Fibroblast of skin of right biceps (primary cell): ENCODE measurements around the gene SGF29.
"Not testable (repeated sequence)": the region's sequence is repeated elsewhere in the genome, so short reads cannot be mapped to it uniquely, and the experiment has no call there.

Experiments
- DNase-seq: peaks from one replicate; pipeline ENCODE4 v3.0.0-alpha.2; 2013

SGF29 gene

GRCh38 chr16:28597692-28598261, 44.1 kb downstream of the SGF29 start:
- no peak for DNase-seq

- not testable (repeated sequence) for DNase-seq
These were observed 45.9 kb downstream of the SGF29 start for GRCh38 chr16:28599377-28600285.

GRCh38 chr16:28600965-28601364, 47.2 kb downstream of the SGF29 start:
- DNase-seq = not testable (repeated sequence)

- not testable (repeated sequence) for DNase-seq
These were observed 47.9 kb downstream of the SGF29 start for GRCh38 chr16:28601589-28601988.

GRCh38 chr16:28602062-28602461, 48.3 kb downstream of the SGF29 start:
- not testable (repeated sequence) for DNase-seq

- no peak for DNase-seq
These were observed 48.8 kb downstream of the SGF29 start for GRCh38 chr16:28602529-28602928.

- DNase-seq = no peak
These were observed 49.9 kb downstream of the SGF29 start for GRCh38 chr16:28603381-28604185.

GRCh38 chr16:28604186-28604565, 50.5 kb downstream of the SGF29 start:
- DNase-seq = no peak

- no peak for DNase-seq
These were observed 52.8 kb downstream of the SGF29 start for GRCh38 chr16:28606291-28607115.

GRCh38 chr16:28607116-28607623, 53.5 kb downstream of the SGF29 start:
- DNase-seq = no peak

- DNase-seq = not testable (repeated sequence)
These were observed 54.2 kb downstream of the SGF29 start for GRCh38 chr16:28607681-28608495.

- DNase-seq = not testable (repeated sequence)
These were observed 54.7 kb downstream of the SGF29 start for GRCh38 chr16:28608496-28608808.

- not testable (repeated sequence) for DNase-seq
These were observed 55.3 kb downstream of the SGF29 start for GRCh38 chr16:28608867-28609596.

- no peak for DNase-seq
These were observed 56.2 kb downstream of the SGF29 start, which contains the start of gene SULT1A1 for GRCh38 chr16:28609631-28610594. Gene SULT1A1 (minus strand): TSS chr16:28610044. CDS start chr16:28608855, 1,189 bp downstream.

- DNase-seq = no peak
These were observed 57.0 kb downstream of the SGF29 start for GRCh38 chr16:28610595-28611191.

GRCh38 chr16:28612359-28613280, 58.9 kb downstream of the SGF29 start:
- not testable (repeated sequence) for DNase-seq

- DNase-seq = not testable (repeated sequence)
These were observed 60.2 kb downstream of the SGF29 start for GRCh38 chr16:28613912-28614311.

GRCh38 chr16:28614561-28614960, 60.8 kb downstream of the SGF29 start:
- not testable (repeated sequence) for DNase-seq
